Measurements from ENCODE around the gene ABR.
"Not testable (repeated sequence)": the region's sequence is repeated elsewhere in the genome, so short reads cannot be mapped to it uniquely, and the experiment has no call there.

ABR gene

GRCh38 chr17:1217089-1217385 is 37.3 kb upstream of the ABR start:
- Histone ChIP-seq H3K9ac (ENCODE audit: low read depth, low read length) (no peak overlapping the region), H3K4me2 (ENCODE audit: low read length) (no peak overlapping the region), H3K27me3 (ENCODE audit: control insufficient read depth, insufficient read depth, low read length) (peaks cover 56% of the 10 kb centered on the region), H3K4me3 (ENCODE audit: low read length) (no peak overlapping the region), H3K36me3 (ENCODE audit: insufficient read depth, low read length) (no peaks in the 10 kb centered on the region), H3K9me3 (replicated peaks; ENCODE audit: low read length) (no peaks in the 10 kb centered on the region), H3K4me1 (ENCODE audit: control insufficient read depth, insufficient read depth, low read length) (no peaks in the 10 kb centered on the region)

DNA sequence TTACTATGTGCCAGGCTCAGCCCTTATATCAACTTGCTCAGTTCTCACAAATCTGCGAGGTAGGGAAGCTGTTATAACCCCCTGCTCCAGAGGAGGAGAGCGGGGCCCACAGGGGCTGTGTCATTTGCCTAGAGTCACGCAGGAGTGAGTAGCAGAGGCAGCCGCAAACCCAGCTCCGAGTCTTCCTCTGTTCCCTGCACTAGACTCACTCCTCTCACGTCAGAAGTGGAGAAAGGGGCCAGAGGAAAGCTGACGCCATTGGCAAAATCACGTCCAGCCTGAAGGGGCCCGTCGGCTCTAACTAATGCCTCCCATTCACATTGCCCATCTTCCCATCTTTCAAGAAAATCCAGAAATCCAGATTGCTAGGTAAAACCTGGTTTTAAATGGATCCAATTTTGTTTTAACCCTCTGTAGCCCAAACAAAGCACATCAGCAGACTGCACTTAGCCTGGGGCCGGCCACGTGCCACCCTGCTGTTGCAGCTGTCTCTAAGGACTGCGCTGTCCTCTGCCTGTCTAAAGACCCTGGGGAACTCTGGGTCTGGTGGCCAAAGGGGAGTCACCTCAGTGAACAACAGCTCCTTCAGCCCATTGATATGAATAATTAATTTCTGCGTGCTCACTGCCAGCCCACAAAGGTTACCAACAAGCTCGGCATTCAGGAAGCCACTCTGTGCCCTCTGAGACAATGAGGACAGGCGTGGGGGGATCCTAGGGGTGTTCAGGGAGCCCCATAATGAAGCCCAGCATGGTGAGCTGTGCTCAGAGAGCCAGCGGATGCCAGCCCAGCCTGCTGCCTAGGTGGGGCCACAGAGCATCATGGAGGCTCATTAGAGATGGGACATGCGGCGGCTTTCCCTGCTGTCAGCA is 36.7 kb upstream of the ABR start:
- no peaks in the 10 kb centered on the region for H3K36me3 ChIP-seq (ENCODE audit: insufficient read depth, low read length)
- no peaks in the 10 kb centered on the region for H3K4me1 ChIP-seq (ENCODE audit: control insufficient read depth, insufficient read depth, low read length)
- H3K27me3 ChIP-seq (ENCODE audit: control insufficient read depth, insufficient read depth, low read length): peaks cover 56% of the 10 kb centered on the region
- no peak overlapping the region for H3K4me2 ChIP-seq (ENCODE audit: low read length)
- no peak overlapping the region for H3K9ac ChIP-seq (ENCODE audit: low read depth, low read length)
- H3K4me3 ChIP-seq (ENCODE audit: low read length): no peak overlapping the region
- H3K9me3 ChIP-seq (replicated peaks; ENCODE audit: low read length): no peaks in the 10 kb centered on the region

DNA sequence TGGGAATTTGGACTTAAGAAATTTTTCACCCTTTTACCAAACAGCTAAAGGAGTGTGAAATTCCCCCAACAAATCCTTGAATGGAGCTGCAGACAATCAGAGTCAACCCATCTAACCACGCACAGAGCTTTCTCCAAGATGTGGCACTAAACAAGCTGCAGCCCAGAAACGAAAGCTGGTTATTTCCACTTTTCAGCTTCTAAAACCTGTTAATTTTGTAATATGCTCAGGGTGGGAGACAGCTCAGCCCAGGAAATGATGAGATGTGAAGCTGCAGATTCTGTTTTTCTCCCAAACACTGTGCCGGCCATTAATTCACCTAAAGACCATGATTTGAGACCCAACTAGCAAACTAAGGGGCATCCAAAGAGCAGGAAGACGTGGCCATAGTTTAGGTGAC is 33.2 kb upstream of the ABR start:
- Histone ChIP-seq H3K27me3 (ENCODE audit: control insufficient read depth, insufficient read depth, low read length) (peaks cover 67% of the 10 kb centered on the region), H3K4me3 (ENCODE audit: low read length) (no peak overlapping the region), H3K4me2 (ENCODE audit: low read length) (no peak overlapping the region), H3K9ac (ENCODE audit: low read depth, low read length) (no peak overlapping the region), H3K9me3 (replicated peaks; ENCODE audit: low read length) (no peaks in the 10 kb centered on the region), H3K4me1 (ENCODE audit: control insufficient read depth, insufficient read depth, low read length) (no peaks in the 10 kb centered on the region), H3K36me3 (ENCODE audit: insufficient read depth, low read length) (no peaks in the 10 kb centered on the region)

GRCh38 chr17:1211287-1211686 is 31.5 kb upstream of the ABR start:
- H3K9ac ChIP-seq (ENCODE audit: low read depth, low read length): no peak overlapping the region
- H3K9me3 ChIP-seq (replicated peaks; ENCODE audit: low read length): no peaks in the 10 kb centered on the region
- no peaks in the 10 kb centered on the region for H3K36me3 ChIP-seq (ENCODE audit: insufficient read depth, low read length)
- no peaks in the 10 kb centered on the region for H3K4me1 ChIP-seq (ENCODE audit: control insufficient read depth, insufficient read depth, low read length)
- no peak overlapping the region for H3K4me2 ChIP-seq (ENCODE audit: low read length)
- no peak overlapping the region for H3K4me3 ChIP-seq (ENCODE audit: low read length)
- peaks cover 61% of the 10 kb centered on the region for H3K27me3 ChIP-seq (ENCODE audit: control insufficient read depth, insufficient read depth, low read length)

DNA sequence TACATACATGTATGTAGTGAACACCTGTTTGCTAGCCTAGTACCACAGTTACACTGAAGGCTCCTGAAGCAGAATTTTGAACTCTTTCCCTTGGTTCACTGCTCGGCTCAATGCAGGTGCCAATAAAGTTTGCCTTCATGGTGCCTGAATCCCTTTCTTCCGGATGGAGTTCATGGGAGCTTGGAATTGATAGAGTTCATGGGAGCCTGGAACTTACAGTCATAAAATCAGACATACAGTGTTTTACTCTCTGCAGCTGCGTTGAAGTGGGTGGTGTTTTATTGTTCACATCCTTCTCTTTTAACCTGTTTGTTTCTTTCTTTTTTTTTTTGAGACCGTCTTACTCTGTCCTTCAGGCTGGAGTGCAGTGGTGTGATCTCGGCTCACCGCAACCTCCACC is 29.2 kb upstream of the ABR start:
- H3K9ac ChIP-seq (ENCODE audit: low read depth, low read length): no peak overlapping the region
- H3K4me1 ChIP-seq (ENCODE audit: control insufficient read depth, insufficient read depth, low read length): no peaks in the 10 kb centered on the region
- H3K9me3 ChIP-seq (replicated peaks; ENCODE audit: low read length): no peaks in the 10 kb centered on the region
- H3K4me3 ChIP-seq (ENCODE audit: low read length): no peak overlapping the region
- no peaks in the 10 kb centered on the region for H3K36me3 ChIP-seq (ENCODE audit: insufficient read depth, low read length)
- no peak overlapping the region for H3K4me2 ChIP-seq (ENCODE audit: low read length)
- peaks cover 56% of the 10 kb centered on the region for H3K27me3 ChIP-seq (ENCODE audit: control insufficient read depth, insufficient read depth, low read length)

DNA sequence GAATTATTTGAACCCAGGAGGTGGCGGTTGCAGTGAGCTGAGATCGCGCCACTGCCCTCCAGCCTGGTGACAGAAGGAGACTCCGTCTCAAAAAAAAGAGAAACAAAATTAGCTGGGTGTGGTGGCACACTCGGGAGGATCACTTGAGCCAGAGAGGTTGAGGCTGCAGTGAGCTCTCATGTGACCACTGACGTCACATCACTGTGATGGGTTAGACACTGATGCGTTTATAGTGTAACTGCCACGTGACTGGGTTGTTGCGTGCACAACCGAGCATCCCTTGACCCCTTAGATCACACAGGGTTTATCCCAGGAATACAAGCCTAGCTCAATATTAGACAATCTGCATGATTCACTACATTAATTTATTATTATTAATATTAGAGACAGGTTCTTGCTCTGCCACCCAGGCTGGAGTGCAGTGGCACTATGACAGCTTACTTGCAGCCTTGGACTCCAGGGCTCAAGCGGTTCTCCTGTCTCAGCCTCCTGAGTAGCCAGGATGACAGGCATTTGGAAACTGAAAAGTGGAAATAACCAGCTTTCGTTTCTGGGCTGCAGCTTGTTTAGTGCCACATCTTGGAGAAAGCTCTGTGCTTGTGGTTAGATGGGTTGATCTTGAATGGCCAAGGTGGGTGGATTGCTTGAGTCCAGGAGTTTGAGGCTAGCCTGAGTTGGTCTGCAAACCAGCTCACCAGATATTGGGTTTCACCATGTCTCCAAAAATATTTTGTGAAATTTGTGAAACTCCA is 26.4 kb upstream of the ABR start:
- H3K9ac ChIP-seq (ENCODE audit: low read depth, low read length): no peak overlapping the region
- H3K36me3 ChIP-seq (ENCODE audit: insufficient read depth, low read length): no peaks in the 10 kb centered on the region
- H3K27me3 ChIP-seq (ENCODE audit: control insufficient read depth, insufficient read depth, low read length): peaks cover 47% of the 10 kb centered on the region
- peaks cover 5% of the 10 kb centered on the region for H3K4me1 ChIP-seq (ENCODE audit: control insufficient read depth, insufficient read depth, low read length)
- H3K4me3 ChIP-seq (ENCODE audit: low read length): no peak overlapping the region
- H3K9me3 ChIP-seq (replicated peaks; ENCODE audit: low read length): no peaks in the 10 kb centered on the region
- H3K4me2 ChIP-seq (ENCODE audit: low read length): no peak overlapping the region

DNA sequence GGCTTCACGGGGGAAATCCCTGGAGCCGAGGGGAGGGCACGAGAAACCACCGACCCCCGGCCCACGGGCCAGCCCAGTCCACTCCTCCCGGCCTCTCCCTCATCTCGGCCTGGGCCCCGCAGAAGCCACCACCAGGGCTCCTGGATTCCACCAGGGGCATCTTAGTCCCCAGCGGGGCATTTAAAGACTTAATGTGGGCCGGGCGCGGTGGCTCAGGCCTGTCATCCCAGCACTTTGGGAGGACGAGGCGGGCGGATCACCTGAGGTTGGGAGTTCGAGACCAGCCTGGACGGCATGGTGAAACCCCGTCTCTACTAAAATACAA is 24.1 kb upstream of the ABR start:
- H3K4me3 ChIP-seq (ENCODE audit: low read length): peak overlapping the region; percentile 67

GRCh38 chr17:1203111-1203966 is 23.6 kb upstream of the ABR start:
- H3K9me3 ChIP-seq (replicated peaks; ENCODE audit: low read length): no peaks in the 10 kb centered on the region
- peaks cover 31% of the 10 kb centered on the region for H3K27me3 ChIP-seq (ENCODE audit: control insufficient read depth, insufficient read depth, low read length)
- peak overlapping the region; percentile 88 for H3K4me2 ChIP-seq (ENCODE audit: low read length)
- H3K36me3 ChIP-seq (ENCODE audit: insufficient read depth, low read length): no peaks in the 10 kb centered on the region
- H3K4me3 ChIP-seq (ENCODE audit: low read length): peak overlapping the region; percentile 67
- peak overlapping the region; percentile 21 for H3K9ac ChIP-seq (ENCODE audit: low read depth, low read length)
- H3K4me1 ChIP-seq (ENCODE audit: control insufficient read depth, insufficient read depth, low read length): peaks cover 5% of the 10 kb centered on the region

More for the DNA sequence above, 24.1 kb upstream of the ABR start:
- Histone ChIP-seq H3K9ac (ENCODE audit: low read depth, low read length) (peak overlapping the region; percentile 21), H3K27me3 (ENCODE audit: control insufficient read depth, insufficient read depth, low read length) (peaks cover 36% of the 10 kb centered on the region), H3K4me2 (ENCODE audit: low read length) (peak overlapping the region; percentile 88), H3K36me3 (ENCODE audit: insufficient read depth, low read length) (no peaks in the 10 kb centered on the region), H3K9me3 (replicated peaks; ENCODE audit: low read length) (no peaks in the 10 kb centered on the region), H3K4me1 (ENCODE audit: control insufficient read depth, insufficient read depth, low read length) (peaks cover 5% of the 10 kb centered on the region)

DNA sequence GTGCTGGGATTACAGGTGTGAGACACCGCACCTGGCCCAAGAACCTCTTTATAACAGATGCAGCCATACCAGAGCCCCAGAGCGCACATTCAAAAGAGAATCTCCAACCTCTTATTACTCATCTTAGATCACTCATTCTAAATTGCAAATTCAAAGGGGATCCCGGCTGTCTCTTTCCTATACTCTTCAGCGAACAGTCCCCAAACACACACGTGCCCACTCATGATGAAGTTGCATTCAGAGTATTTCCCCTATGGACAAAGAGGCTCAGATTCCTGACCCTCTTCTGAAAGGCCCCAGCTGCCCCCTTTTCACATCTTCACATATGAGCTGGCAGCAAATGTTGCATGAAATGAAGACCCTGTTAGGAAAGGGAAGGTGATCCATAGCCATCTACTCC is 22.5 kb upstream of the ABR start:
- Histone ChIP-seq H3K4me2 (ENCODE audit: low read length) (no peak overlapping the region), H3K4me1 (ENCODE audit: control insufficient read depth, insufficient read depth, low read length) (peaks cover 14% of the 10 kb centered on the region), H3K27me3 (ENCODE audit: control insufficient read depth, insufficient read depth, low read length) (peaks cover 32% of the 10 kb centered on the region), H3K36me3 (ENCODE audit: insufficient read depth, low read length) (no peaks in the 10 kb centered on the region), H3K4me3 (ENCODE audit: low read length) (no peak overlapping the region), H3K9me3 (replicated peaks; ENCODE audit: low read length) (no peaks in the 10 kb centered on the region), H3K9ac (ENCODE audit: low read depth, low read length) (no peak overlapping the region)

DNA sequence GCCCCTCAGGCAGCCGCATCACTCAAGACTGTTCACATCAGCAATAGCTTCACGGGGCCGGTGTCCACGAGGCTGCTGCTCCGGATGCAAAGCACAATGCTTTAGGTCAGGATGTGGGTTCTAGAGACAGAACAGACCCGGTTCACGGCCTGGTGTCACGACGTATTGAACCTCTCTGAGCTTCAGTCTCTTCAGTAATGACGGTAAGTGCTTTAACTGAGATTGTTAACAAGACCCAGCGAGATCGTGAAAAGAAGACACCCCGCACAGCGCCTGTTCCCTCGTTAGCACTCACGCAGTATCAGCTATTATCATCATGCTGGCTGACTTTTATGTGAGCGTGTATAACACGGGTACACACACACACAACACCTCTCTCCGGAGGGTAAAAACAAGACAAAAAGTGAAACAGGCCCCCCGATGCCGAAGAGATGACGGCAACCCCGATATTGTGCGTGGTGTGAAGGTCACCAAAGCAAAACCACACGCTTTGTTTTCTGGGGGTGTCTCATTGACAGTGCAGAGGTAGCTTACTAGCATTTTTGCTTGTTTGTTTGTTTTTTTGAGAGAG is 21.4 kb upstream of the ABR start:
- H3K9me3 ChIP-seq (replicated peaks; ENCODE audit: low read length): no peaks in the 10 kb centered on the region
- peaks cover 19% of the 10 kb centered on the region for H3K4me1 ChIP-seq (ENCODE audit: control insufficient read depth, insufficient read depth, low read length)
- H3K4me2 ChIP-seq (ENCODE audit: low read length): no peak overlapping the region
- H3K9ac ChIP-seq (ENCODE audit: low read depth, low read length): no peak overlapping the region
- H3K36me3 ChIP-seq (ENCODE audit: insufficient read depth, low read length): no peaks in the 10 kb centered on the region
- H3K4me3 ChIP-seq (ENCODE audit: low read length): no peak overlapping the region
- peaks cover 27% of the 10 kb centered on the region for H3K27me3 ChIP-seq (ENCODE audit: control insufficient read depth, insufficient read depth, low read length)

GRCh38 chr17:1199271-1199743 is 19.5 kb upstream of the ABR start:
- not testable (repeated sequence) for H3K4me3 ChIP-seq (ENCODE audit: low read length); H3K4me2 ChIP-seq (ENCODE audit: low read length); H3K9me3 ChIP-seq (replicated peaks; ENCODE audit: low read length); H3K36me3 ChIP-seq (ENCODE audit: insufficient read depth, low read length); H3K9ac ChIP-seq (ENCODE audit: low read depth, low read length)
- H3K4me1 ChIP-seq (ENCODE audit: control insufficient read depth, insufficient read depth, low read length): peaks cover 19% of the 10 kb centered on the region
- peaks cover 27% of the 10 kb centered on the region for H3K27me3 ChIP-seq (ENCODE audit: control insufficient read depth, insufficient read depth, low read length)

Data from skeletal muscle satellite cell (primary cell).